CD4-positive, alpha-beta T cell (primary cell): ENCODE data around the gene EIF3J. TPM values are rescaled to one million over a fixed set of nuclear protein-coding genes. Genes with fewer than 3 reads are reported as not detected.

Experiments used
- ATAC-seq: fragments of 200-7000 bp; cut with Tn5 transposase; one replicate; pipeline ENCODE4 v1.10.0; 2022; ENCODE audit warnings: mild to moderate bottlenecking; ENCODE audit not compliant: poor library complexity
- CTCF ChIA-PET: fragments of 350-600 bp; sonication (Branson Sonifier 250); formaldehyde crosslinking; loops from one replicate; lab custom pipeline; 2021; ENCODE audit warnings: antibody characterized with exemption, inconsistent platforms; lab: Charles Lee
- POLR2A ChIA-PET: fragments of 350-600 bp; sonication (Branson Sonifier 250); formaldehyde crosslinking; loops from one replicate; lab custom pipeline; 2021; ENCODE audit warnings: antibody characterized with exemption, inconsistent platforms; lab: Charles Lee
- DNase-seq, 14 experiments: peaks; one replicate each; pipeline ENCODE4 v3.0.0-alpha.2; 2013 to 2020; ENCODE audit warnings: mixed read lengths in 2 of 14
- H3K27ac ChIP-seq, 2 donors: one replicate each; pipeline versions ENCODE4 v1.5.1 to v1.7.0; 2013; ENCODE audit warnings: low read length in 2 of 2, low read depth in 1 of 2, mild to moderate bottlenecking in 1 of 2
- H3K27me3 ChIP-seq, 2 experiments: 1 replicate in 1 of 2; 2 replicates in 1 of 2; pipeline versions ENCODE4 v1.6.1 to v1.7.0; 2013; ENCODE audit warnings: low read length in 2 of 2, control low read depth in 1 of 2, mild to moderate bottlenecking in 1 of 2, moderate library complexity in 1 of 2; ENCODE audit not compliant: insufficient read depth in 2 of 2, control insufficient read depth in 1 of 2
- H3K36me3 ChIP-seq: one replicate; pipeline ENCODE4 v1.6.1; 2013; ENCODE audit warnings: low read length, control low read depth; ENCODE audit not compliant: insufficient read depth
- H3K4me1 ChIP-seq: one replicate; pipeline ENCODE4 v1.6.1; 2013; ENCODE audit warnings: low read length, control low read depth; ENCODE audit not compliant: insufficient read depth
- H3K4me3 ChIP-seq: one replicate; pipeline ENCODE4 v1.5.1; 2013; ENCODE audit warnings: mild to moderate bottlenecking, low read length, moderate library complexity
- H3K9me3 ChIP-seq, 2 experiments: 1 replicate in 1 of 2; 2 replicates in 1 of 2; pipeline versions ENCODE4 v1.6.1 to v1.7.0; 2013; ENCODE audit warnings: low read length in 2 of 2, mild to moderate bottlenecking in 2 of 2, control low read depth in 1 of 2, moderate library complexity in 1 of 2; ENCODE audit not compliant: control insufficient read depth in 1 of 2, insufficient read depth in 1 of 2
- H3K27ac Mint-ChIP-seq: one replicate; pipeline ENCODE4 v1.8.0; 2020; ENCODE audit warnings: mixed read lengths
- H3K27me3 Mint-ChIP-seq: one replicate; pipeline ENCODE4 v1.8.0; 2021; ENCODE audit warnings: mixed read lengths
- H3K36me3 Mint-ChIP-seq: one replicate; pipeline ENCODE4 v1.8.0; 2021; ENCODE audit warnings: low read depth, mixed read lengths
- H3K4me1 Mint-ChIP-seq: one replicate; pipeline ENCODE4 v1.8.0; 2021; ENCODE audit warnings: low read depth, mixed read lengths
- H3K4me3 Mint-ChIP-seq: one replicate; pipeline ENCODE4 v1.8.0; 2020; ENCODE audit warnings: mild to moderate bottlenecking, mixed read lengths
- H3K9me3 Mint-ChIP-seq: one replicate; pipeline ENCODE4 v1.8.0; 2020; ENCODE audit warnings: mixed read lengths
- intact Hi-C, 2 experiments: fragments of 100-400 bp; cut with DNase I in 1 of 2; cut with micrococcal nuclease in 1 of 2; formaldehyde crosslinking; loops; one replicate each; pipeline versions ENCODE4 v1.15.1 to v1.9.0; 2023 to 2025; cut with DNase I, micrococcal nuclease
- total RNA-seq, 174 experiments: library from RNA in 2 of 174; stranded (reverse) in 2 of 174; gene quantifications; one replicate each; pipeline ENCODE4 v1.2.3 and lab custom pipeline; 2021 to 2026
- TF ChIP-seq, protein P1 (sequence below): fragments of 200-600 bp; IDR thresholded peaks from one replicate; pipeline ENCODE4 v1.8.0; 2022; ENCODE audit warnings: antibody characterized with exemption, mild to moderate bottlenecking

Gene EIF3J
- total RNA-seq, 2 experiments from 2014 or later = 67.6 to 69.2 TPM

DNA sequence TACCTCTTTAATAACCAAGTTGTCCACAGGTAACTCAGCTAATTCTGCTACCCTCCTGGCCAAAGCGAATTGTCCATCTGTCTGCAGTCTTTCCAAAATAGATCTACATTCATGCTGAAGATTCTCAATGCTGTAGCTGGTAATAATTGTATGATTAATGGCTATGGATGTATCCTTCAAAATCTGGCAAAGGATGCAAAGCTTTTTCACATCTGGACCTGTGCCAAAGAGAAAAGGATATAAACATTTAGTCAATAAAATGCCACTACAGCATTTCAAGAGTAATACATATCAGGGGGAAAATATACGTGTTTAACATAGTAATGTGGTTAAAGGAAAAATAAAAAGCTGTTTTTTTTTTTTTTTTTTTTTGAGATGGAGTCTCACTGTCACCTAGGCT is 48.7 kb downstream of the EIF3J start:
- no peaks in the 10 kb centered on the region for H3K9me3 Mint-ChIP-seq
- no peak overlapping the region for H3K4me3 Mint-ChIP-seq
- CTCF ChIA-PET = interaction anchor here (0.6 to 0.9 kb wide), 2 partner anchors 450 to 844 kb away, joined by 3 read pairs; no protein-coding TSS in a partner anchor

DNA sequence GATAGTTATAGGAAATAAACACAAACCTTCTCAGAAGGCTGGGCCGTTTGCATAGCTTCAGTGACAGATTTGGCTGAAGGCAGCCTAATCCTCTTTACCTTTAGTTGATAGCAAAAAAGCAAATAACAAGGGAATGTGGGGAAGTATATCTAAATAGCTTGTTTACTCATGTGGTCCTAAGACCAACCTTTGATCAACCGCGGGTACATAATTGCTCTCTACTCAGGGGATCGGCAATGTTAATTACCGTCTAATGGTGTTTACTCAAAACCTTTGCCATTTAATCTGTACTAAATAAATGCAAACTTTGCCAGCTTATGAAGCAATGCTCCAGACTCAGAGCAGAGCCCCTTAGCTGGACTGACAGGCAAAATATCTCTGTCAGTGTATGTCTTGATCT is 51.6 kb downstream of the EIF3J start:
- H3K27me3 ChIP-seq = no peaks in the 10 kb centered on the region
- POLR2A ChIA-PET = interaction anchor here (1.0 kb wide), 1 partner anchor 14 kb away, joined by 4 read pairs; no protein-coding TSS in a partner anchor
- intact Hi-C loops = no loop called here

More for the DNA sequence above, 48.7 kb downstream of the EIF3J start:
- TF ChIP-seq, protein P1, sequence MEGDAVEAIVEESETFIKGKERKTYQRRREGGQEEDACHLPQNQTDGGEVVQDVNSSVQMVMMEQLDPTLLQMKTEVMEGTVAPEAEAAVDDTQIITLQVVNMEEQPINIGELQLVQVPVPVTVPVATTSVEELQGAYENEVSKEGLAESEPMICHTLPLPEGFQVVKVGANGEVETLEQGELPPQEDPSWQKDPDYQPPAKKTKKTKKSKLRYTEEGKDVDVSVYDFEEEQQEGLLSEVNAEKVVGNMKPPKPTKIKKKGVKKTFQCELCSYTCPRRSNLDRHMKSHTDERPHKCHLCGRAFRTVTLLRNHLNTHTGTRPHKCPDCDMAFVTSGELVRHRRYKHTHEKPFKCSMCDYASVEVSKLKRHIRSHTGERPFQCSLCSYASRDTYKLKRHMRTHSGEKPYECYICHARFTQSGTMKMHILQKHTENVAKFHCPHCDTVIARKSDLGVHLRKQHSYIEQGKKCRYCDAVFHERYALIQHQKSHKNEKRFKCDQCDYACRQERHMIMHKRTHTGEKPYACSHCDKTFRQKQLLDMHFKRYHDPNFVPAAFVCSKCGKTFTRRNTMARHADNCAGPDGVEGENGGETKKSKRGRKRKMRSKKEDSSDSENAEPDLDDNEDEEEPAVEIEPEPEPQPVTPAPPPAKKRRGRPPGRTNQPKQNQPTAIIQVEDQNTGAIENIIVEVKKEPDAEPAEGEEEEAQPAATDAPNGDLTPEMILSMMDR = no peak
- Mint-ChIP-seq H3K27me3 (no peaks in the 10 kb centered on the region), H3K27ac (no peak overlapping the region), H3K36me3 (peaks cover 88% of the 10 kb centered on the region), H3K4me1 (peaks cover 21% of the 10 kb centered on the region)
- H3K9me3 ChIP-seq = no peaks in the 10 kb centered on the region
- H3K4me1 ChIP-seq = no peaks in the 10 kb centered on the region
- ATAC-seq (no peak), DNase-seq (no peak)
- POLR2A ChIA-PET = interaction anchor here (0.9 to 1.8 kb wide), 3 partner anchors 77 to 143 kb away, joined by 3 to 5 read pairs (median 3); partner anchors contain the start of genes B2M, PATL2 and SPG11
- H3K4me3 ChIP-seq = no peak overlapping the region
- no peak overlapping the region for H3K27ac ChIP-seq
- H3K27me3 ChIP-seq = no peaks in the 10 kb centered on the region
- intact Hi-C loops = no loop called here
- peaks cover 71% of the 10 kb centered on the region for H3K36me3 ChIP-seq

DNA sequence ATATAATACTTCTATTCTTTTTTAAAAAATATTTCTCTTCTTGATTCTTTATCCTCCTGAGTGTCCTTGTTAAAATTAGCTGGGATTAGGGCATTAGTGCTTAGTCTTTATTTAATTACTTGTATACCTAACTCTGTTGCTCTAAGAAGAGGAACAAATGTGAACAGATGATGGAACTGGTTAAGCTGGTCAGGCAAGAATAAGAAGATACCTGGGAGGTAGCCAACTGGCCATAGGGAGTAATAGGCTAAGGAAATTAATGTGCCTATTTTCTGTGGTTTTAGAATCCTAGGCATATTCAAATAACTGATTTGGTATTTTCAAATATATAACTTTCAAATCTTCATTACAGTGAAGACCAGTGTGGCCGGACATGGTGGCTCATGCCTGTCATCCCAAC is 54.4 kb downstream of the EIF3J start:
- ChIA-PET CTCF (no interaction called here), POLR2A (interaction anchor here (2.9 kb wide), 1 partner anchor 121 kb away, joined by 20 read pairs; the partner anchor contains the start of genes B2M and PATL2)
- no peaks in the 10 kb centered on the region for H3K9me3 Mint-ChIP-seq
- H3K27ac ChIP-seq = no peak overlapping the region
- H3K4me1 ChIP-seq = peaks cover 12% of the 10 kb centered on the region
- H3K36me3 Mint-ChIP-seq = peaks cover 75% of the 10 kb centered on the region
- peaks cover 78% of the 10 kb centered on the region for H3K36me3 ChIP-seq
- no peaks in the 10 kb centered on the region for H3K27me3 ChIP-seq
- no peak overlapping the region for H3K4me3 ChIP-seq
- no peaks in the 10 kb centered on the region for H3K27me3 Mint-ChIP-seq
- no peak for ATAC-seq
- peaks cover 8% of the 10 kb centered on the region for H3K4me1 Mint-ChIP-seq
- H3K4me3 Mint-ChIP-seq = no peak overlapping the region
- H3K27ac Mint-ChIP-seq = no peak overlapping the region
- TF ChIP-seq, protein P1 = no peak
- no peak for DNase-seq
- no peaks in the 10 kb centered on the region for H3K9me3 ChIP-seq
- intact Hi-C loops = loop anchor here (5.0 to 10.0 kb wide), 2 partner anchors 73 to 446 kb away; partner anchors contain the start of gene SPG11 (in 1 of the 2)

More for the DNA sequence above, 51.6 kb downstream of the EIF3J start:
- TF ChIP-seq, protein P1 = no peak
- DNase-seq = no peak
- H3K27ac Mint-ChIP-seq = no peak overlapping the region
- peaks cover 14% of the 10 kb centered on the region for H3K4me1 Mint-ChIP-seq
- H3K27me3 Mint-ChIP-seq = no peaks in the 10 kb centered on the region
- Histone ChIP-seq H3K27ac (no peak overlapping the region), H3K36me3 (peaks cover 85% of the 10 kb centered on the region), H3K4me3 (no peak overlapping the region), H3K9me3 (no peaks in the 10 kb centered on the region), H3K4me1 (peaks cover 6% of the 10 kb centered on the region)
- peaks cover 85% of the 10 kb centered on the region for H3K36me3 Mint-ChIP-seq
- no peaks in the 10 kb centered on the region for H3K9me3 Mint-ChIP-seq
- ATAC-seq = no peak
- CTCF ChIA-PET = interaction anchor here (0.9 to 1.9 kb wide), 3 partner anchors 10 to 449 kb away, joined by 3 to 8 read pairs (median 4); no protein-coding TSS in a partner anchor
- H3K4me3 Mint-ChIP-seq = no peak overlapping the region
